Epidermal melanocyte (primary cell): ENCODE results near the gene PITPNC1.
"Not testable (repeated sequence)": the region's sequence is repeated elsewhere in the genome, so short reads cannot be mapped to it uniquely, and the experiment has no call there.

Experiments used
- DNase-seq: peaks from one replicate; pipeline ENCODE4 v3.0.0; 2011; ENCODE audit warnings: low spot score; ENCODE audit not compliant: insufficient read length

Gene PITPNC1

GRCh38 chr17:67680445-67681224 lies 303.6 kb downstream of the PITPNC1 start:
- no peak for DNase-seq

- no peak for DNase-seq
Observed at GRCh38 chr17:67682196-67682595, 305.1 kb downstream of the PITPNC1 start.

DNA sequence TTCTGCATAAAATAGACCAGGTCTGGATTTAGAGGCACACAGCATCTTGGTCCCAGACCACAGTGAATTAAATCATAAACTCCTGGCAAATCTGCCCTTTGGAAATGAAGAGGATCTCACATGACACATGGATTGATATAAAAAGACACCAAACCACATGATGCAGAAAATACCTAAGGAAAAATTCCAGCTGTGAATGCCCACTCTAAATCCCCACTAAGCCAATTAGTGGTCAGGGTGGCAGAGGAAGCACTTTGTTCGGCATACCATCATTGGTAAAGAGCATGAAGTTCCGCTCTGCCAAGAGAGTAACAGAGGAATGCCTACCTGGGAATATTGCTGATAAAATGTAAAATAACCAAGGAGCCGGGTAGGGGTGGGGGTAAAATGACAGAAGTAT lies 308.3 kb downstream of the PITPNC1 start:
- DNase-seq: no peak

DNA sequence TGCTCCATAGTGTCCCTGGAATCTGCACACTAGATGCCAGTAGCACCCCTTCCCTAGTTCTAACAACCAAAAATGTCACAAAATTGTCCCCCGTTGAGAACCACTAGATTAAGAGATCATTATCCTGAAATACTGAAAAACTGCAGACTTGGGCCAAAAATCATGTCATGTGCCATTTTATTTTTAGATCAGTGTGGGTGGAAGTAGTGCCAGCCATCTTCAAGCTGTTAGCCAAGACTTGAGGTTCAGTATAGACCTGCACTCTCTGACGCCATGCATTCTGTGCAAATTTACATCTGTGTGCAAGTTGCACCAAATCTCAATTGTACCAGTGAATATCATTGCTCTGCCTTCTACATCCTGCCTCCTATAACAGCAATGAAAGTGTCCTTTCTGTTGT lies 309.2 kb downstream of the PITPNC1 start:
- DNase-seq: no peak

DNA sequence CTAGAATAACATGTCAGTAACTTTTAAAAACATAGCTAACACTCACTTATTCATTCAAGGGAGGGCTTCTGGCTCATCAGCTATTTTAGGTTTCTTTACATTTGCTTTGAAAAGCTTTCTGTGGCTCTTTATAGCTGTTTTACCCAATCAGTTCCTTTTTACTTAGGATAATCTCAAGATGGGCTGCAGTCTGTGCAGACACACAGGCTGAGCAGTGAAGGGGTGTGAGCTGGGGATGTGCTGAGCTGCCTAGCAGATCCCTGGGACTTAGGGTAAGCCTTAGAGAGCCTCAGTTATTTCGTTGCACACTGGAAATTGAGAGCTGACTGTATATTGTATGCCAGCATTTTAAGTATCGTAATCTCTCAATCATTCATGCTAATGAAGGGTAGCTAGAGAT lies 310.4 kb downstream of the PITPNC1 start:
- DNase-seq: no peak

- peak; percentile 41 for DNase-seq
Observed at GRCh38 chr17:67689534-67690177, 312.6 kb downstream of the PITPNC1 start.

GRCh38 chr17:67693811-67694210 lies 316.7 kb downstream of the PITPNC1 start:
- DNase-seq: no peak

DNA sequence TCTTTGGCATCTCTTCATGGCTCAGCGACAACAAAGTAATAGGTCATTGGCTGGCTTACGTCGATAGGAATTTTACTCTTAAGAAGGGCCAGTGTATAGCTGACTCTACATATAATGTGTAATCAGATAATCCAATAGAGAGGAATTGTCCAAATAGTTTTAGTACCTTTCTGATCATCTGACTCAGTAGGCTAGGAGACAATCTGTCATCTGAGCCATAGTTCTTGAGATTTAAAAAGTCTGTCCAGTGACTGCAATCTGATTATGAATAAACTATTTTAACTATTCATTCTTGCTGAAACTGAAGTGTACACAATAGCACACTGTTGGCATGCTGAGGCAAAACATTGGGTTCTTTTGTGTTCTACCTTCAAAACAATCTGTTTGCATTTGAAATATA lies 319.3 kb downstream of the PITPNC1 start:
- DNase-seq: no peak

DNA sequence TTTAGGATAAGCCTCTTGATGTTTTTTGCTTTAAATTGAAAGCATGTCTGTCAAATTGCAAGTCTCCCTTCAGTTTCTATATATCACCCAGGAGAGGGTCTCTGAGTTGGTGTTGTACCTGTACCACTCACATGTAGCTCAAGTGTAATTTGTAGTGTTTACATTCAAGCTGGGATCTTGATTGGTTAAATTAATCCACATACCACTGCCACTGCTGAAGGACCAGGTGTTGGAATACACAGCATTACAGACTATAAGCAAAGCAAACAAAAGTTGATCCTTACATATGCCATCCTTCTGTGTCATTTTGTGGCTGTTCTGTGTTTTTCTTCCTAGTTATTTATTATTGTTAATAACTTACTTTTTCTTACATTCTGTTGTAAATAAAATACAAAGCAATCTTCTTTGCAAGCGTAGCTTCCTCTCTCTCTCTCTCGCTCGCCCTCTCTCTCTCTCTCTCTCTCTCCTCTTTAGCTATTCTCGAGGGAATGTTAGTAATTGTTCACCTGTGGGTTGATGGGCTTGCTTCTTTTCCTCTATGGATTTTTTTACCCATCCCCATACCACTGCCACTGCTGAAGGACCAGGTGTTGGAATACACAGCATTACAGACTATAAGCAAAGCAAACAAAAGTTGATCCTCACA lies 319.9 kb downstream of the PITPNC1 start:
- DNase-seq: no peak

DNA sequence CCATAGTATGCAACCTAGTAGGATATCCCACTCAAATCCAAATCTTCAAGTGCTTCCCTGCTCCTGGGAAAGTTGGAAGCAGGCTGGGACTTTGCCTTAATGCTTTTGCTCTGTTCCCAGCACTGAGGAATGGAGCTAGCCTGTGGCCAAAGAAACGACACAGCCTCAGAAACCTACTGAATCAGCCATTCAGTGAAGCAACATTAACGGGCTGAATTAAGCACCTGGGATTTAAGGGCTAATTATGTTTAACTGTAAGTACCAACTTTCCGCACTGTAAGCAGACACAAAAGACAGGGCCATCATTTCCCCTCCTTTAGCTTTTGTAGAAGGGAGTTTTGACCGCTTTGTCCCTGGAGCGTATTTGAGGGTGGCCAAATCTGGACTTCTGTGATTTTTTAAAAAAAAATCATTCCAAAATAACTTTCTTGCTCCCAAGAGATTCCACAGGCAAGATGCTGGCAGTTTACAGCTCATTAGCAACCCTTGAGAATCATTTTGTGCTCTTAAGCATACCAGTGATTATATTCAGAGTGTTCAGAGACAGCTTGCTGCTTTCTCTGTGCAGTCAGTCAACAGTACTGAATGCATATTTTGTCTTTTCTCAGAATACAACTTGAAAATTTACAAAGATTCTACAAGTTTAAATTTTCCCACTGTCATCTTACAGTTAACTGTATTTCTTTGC lies 323.1 kb downstream of the PITPNC1 start:
- no peak for DNase-seq

GRCh38 chr17:67700725-67701119 lies 323.6 kb downstream of the PITPNC1 start:
- DNase-seq: no peak

DNA sequence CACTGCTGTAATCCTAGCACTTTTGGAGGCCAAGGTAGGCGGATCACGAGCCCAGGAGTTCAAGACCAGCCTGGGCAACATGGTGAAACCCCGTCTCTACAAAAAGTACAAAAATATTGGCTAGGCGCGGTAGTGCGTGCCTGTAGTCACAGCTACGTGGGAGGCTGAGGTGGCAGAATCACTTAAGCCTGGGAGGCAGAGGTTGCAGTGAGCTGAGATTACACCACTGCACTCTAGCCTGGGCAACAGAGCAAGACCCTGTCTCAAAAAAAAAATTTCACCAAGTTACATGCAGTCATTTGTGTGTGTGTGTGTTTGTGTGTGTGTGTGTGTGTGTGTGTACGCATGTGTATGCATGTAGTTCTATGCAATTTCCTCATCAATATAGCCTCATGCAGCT lies 325.8 kb downstream of the PITPNC1 start:
- not testable (repeated sequence) for DNase-seq

DNA sequence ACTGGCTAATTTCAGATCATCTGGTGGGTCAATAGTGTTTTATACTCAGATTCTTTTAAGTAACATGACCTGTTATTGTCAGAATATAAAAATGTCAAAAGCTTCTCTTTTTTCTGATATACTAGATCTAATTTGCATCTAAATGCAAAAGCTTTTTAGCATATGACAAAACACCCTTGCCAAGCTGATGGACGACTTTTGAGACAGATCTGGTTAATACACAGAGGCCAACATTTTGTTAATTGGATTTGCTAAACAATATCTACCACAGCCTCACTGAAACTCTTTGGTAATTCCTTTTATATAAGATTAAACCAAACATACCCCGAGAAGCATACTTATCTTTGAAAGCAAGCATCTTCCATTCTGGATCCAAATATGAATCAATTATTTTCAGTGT lies 330.4 kb downstream of the PITPNC1 start:
- no peak for DNase-seq

DNA sequence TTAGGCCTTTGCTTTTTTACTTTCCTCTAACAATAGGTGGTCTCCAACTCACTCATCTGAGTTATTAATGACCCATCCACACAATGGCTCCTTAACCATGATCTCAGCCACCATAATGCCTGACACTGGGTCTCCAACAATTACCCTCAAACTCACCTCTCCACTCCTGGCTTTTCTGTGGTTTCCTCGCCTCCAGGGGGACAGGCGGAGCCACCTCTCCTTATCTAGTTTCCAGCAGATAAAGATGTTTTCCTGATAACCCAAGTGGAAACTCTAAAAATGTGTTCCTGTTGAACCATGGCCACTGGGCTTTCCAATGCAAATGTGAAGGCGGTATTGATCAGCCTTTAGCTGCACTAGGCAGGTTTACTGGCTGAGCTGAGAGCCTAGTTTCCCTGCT lies 331.3 kb downstream of the PITPNC1 start:
- DNase-seq: no peak

DNA sequence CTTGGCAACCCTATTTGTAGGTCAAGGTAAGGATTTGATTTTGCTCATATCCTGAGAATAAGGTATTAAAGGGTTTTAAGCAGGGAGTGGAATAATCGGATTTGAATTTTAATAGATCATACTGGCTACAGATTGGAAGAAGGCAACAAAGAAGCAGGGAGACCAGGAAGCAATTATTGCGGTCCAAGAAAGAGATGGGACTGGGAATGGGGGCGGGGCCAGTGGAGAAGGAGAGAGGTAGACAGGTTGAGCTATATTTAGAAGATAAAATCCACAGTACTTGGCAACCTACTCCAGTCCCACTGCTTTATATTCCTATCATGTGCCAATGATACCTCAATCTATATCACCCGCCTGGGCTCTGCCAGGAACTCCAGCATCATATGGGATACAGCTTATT lies 334.8 kb downstream of the PITPNC1 start:
- no peak for DNase-seq

GRCh38 chr17:67712375-67712774 lies 335.3 kb downstream of the PITPNC1 start:
- no peak for DNase-seq

GRCh38 chr17:67713169-67713568 lies 336.1 kb downstream of the PITPNC1 start:
- no peak for DNase-seq

DNA sequence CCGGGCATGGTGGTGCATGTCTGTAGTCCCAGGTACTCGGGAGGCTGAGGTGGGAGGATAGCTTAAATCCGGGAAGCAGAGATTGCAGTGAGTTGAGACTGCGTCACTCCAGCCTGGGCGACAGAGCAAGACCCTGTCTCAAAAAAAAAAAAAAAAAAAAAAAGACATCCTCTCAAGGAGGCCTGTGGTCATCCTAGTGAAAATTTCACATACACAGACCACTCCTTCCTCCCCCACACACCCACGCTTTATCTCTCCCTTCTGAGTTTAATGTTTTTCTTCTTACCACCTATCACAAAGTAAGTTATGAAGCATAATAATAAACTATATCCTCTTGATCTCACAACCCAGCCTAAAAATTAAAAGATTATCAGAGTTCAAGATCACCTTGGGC lies 339.3 kb downstream of the PITPNC1 start:
- DNase-seq: no peak

DNA sequence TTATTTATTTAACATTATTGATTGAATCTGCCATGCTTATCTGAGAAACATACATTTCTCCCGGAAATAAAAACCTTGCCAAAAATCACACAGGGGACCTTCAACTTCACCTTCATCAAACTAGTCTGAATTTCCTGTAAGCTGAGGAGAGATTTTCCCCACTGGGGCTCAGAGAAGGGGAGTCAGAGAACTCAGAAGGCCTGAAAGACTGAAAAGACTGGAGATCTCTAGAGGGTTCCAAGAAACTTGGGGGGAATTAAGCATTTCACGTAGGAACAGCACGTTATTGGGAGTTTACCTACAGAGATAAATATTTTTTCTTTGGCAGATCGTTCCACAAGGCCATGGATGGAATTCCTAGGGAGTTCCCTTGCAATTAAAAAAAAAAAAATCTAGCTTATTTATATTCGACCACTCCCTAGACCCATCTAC lies 340.1 kb downstream of the PITPNC1 start:
- no peak for DNase-seq

GRCh38 chr17:67717624-67718324 lies 340.7 kb downstream of the PITPNC1 start, which contains the start of gene NOL11:
TSS of gene NOL11 (plus strand) at chr17:67717936. CDS start at chr17:67717948, 12 bp downstream.
- DNase-seq: peak; percentile 85

DNA sequence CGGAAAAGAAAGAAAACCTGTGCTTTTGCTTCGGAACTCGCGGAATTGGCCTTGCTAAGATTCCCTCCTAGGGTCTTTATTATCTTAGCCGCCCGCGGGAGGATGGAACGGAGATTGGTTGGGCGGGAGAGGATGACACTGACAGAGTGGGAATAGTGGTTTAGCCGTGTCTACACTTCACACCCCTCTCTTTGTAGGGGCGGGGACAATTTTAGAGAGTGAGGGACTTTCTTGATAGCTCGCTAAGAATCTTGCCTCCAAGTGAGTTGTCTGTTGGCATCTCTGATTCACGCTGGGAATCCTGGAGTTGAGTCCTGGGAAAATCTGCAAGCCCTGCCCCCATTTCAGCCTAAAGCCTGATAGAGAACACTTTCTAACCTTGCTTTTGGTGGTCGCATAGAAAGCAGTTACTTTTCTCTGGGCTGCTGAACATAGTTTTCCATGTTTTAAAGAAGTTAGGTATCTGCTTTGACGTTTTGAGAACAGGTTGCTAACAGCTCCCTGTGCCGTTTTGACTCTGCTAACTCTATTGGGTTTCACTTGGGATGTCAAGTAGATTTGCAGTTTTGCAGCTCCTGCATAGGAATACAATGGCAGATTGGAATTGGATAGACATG lies 341.4 kb downstream of the PITPNC1 start:
- DNase-seq: no peak
